Cortex of kidney (tissue), 1 donor: ENCODE results near the gene PPP6R3.
"Not testable (repeated sequence)": the region's sequence is repeated elsewhere in the genome, so short reads cannot be mapped to it uniquely, and the experiment has no call there.

Experiments
- DNase-seq: peaks from one replicate; lab custom pipeline; 2025; lab: John Stamatoyannopoulos, UW

Gene PPP6R3

GRCh38 chr11:68610452-68611116 is 150.0 kb downstream of the PPP6R3 start:
- no peak for DNase-seq

DNA sequence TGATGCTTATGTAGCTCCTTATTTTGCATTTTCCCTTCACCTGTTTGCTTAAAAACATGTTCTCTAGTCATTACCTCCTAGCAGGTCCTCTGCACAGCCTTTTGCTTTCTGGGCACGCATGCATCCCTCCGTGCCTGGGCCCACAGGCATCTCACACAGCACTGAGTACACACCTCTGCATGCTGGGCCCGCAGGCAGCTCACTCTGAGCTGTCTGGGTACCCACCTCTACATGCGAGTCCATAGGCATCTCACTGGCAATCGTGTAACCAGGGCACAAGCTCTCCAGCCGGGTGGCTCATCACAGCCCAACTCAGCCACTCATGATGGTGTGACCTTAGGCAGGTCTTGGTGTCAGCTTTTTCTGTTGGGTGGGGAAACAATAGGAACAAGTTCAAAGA is 155.1 kb downstream of the PPP6R3 start:
- no peak for DNase-seq

GRCh38 chr11:68617925-68618809 is 157.6 kb downstream of the PPP6R3 start:
- DNase-seq, result no peak

DNA sequence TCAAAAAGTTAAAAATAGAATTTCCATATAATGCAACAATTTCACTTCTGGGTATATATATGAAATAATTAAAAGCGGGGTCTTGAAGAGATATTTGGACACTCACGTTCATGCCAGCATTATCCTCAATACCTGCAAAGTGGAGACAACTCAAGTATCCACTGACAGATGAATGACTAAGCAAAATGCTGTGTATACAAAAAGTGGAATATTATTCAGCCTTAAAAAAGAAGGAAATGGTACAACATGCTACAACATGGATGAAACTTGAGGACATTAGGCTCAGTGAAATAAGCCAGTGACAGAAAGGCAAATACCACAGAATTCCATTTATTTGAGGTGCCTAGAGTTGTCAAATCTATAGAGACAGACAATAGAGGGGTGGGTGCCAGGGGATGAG is 161.3 kb downstream of the PPP6R3 start:
- DNase-seq, result no peak

GRCh38 chr11:68623706-68624105 is 163.2 kb downstream of the PPP6R3 start:
- DNase-seq, result not testable (repeated sequence)

- not testable (repeated sequence) for DNase-seq
Measured at GRCh38 chr11:68625069-68625468, 164.5 kb downstream of the PPP6R3 start.

- not testable (repeated sequence) for DNase-seq
Measured at GRCh38 chr11:68626236-68626635, 165.7 kb downstream of the PPP6R3 start.

DNA sequence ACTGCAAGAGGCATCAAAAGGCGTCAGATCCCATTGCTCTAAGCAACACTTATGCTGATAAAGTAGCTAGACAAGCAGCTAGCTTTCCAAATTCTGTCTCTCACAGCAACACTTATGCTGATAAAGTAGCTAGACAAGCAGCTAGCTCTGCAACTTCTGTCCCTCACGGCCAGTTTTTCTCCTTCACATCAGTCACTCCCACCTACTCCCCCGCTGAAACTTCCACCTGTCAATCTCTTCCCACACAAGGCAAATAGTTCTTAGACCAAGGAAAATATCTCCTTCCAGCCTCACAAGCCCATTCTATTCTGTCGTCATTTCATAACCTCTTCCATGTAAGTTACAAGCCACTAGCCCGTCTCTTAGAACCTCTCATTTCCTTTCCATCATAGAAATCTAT is 168.3 kb downstream of the PPP6R3 start:
- not testable (repeated sequence) for DNase-seq

- not testable (repeated sequence) for DNase-seq
Measured at GRCh38 chr11:68632375-68632774, 171.8 kb downstream of the PPP6R3 start.

DNA sequence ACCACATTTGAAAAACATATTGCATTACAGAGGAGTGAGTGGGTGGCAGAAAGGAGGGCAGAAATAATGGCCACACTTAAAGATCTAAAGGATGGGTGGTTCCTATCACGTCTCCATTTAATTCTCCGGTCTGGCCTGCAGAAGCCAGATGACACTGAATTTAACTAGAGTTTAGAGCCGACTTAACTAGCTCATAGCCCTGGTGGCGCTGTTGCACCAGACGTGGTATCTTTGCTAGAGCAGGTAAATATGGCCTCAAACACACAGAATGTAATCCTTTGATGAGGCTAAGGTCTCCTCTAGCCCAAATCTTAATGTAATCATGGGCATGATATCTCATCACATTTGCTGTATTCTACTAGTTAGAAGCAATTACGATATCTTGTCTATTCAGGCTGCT is 172.2 kb downstream of the PPP6R3 start:
- no peak for DNase-seq

- DNase-seq, result not testable (repeated sequence)
Measured at GRCh38 chr11:68634606-68635005, 174.1 kb downstream of the PPP6R3 start.

DNA sequence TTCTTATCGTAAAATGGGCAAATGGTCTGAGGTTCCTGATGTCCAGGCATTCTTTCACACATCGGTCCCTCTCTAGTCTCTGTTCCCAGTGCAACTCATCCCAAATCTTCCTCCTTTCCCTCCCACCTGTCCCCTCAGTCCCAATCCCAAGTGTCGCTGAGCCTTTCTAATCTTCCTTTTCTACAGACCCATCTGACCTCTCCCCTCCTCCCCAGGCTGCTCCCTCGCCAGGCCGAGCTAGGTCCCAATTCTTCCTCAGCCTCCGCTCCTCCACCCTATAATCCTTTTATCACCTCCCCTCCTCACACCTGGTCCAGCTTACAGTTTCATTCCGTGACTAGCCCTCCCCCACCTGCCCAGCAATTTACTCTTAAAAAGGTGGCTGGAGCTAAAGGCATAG is 174.6 kb downstream of the PPP6R3 start:
- DNase-seq, result not testable (repeated sequence)

- DNase-seq, result not testable (repeated sequence)
Measured at GRCh38 chr11:68635883-68636282, 175.3 kb downstream of the PPP6R3 start.

DNA sequence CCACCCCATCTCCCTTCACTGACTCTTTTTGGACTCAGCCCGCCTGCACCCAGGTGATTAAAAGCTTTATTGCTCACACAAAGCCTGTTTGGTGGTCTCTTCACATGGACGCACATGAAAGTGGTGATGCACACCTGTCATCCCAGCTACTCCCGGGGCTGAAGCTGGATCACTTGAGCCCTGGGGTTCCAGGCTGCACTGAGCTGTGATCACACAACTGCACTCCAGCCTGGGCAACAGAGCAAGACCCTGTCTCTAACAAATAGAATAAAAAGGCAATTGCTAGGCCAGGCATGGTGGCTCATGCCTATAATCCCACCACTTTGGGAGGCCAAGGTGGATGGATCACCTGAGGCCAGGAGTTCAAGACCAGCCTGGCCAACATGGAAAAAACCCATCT is 178.8 kb downstream of the PPP6R3 start:
- not testable (repeated sequence) for DNase-seq

- DNase-seq, result no peak
Measured at GRCh38 chr11:68641880-68642279, 181.3 kb downstream of the PPP6R3 start.

DNA sequence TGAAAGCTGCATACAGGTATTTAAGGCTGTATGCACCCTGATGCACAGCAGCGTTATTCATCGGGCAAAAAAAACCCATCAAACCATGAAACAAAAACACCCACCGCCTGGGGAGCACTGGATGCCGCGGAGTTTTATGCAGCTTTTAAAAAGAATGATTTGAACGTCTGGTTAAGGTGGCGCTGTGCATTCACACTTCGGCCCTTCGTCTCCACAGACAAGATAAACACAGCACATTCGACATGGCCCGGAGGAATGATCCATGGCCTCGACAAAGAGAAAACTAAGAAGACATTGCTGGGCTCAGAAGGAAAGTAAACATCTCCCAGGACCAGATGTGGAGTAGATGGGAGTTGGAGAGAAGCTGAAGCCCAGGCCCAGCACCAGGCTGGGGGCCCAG is 183.0 kb downstream of the PPP6R3 start:
- DNase-seq, result no peak

DNA sequence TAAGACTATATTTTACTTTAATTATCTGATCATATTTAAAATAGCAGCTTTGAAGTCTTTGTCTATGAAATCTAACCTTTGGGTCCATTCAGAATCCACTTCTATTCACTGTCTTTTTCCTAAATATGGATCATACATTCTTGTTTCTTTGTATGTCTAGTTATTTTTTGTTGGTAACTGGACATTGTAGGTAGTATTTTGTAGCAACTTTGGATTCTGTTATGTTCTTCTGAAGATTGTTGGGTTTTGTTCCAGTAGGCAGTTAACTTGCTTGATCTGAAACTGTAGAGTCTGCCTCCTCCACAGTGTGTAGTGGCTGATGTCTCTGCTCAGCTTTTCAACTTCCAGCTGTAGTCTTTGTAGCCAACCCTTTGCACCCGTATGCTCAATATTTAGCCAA is 186.3 kb downstream of the PPP6R3 start:
- no peak for DNase-seq

DNA sequence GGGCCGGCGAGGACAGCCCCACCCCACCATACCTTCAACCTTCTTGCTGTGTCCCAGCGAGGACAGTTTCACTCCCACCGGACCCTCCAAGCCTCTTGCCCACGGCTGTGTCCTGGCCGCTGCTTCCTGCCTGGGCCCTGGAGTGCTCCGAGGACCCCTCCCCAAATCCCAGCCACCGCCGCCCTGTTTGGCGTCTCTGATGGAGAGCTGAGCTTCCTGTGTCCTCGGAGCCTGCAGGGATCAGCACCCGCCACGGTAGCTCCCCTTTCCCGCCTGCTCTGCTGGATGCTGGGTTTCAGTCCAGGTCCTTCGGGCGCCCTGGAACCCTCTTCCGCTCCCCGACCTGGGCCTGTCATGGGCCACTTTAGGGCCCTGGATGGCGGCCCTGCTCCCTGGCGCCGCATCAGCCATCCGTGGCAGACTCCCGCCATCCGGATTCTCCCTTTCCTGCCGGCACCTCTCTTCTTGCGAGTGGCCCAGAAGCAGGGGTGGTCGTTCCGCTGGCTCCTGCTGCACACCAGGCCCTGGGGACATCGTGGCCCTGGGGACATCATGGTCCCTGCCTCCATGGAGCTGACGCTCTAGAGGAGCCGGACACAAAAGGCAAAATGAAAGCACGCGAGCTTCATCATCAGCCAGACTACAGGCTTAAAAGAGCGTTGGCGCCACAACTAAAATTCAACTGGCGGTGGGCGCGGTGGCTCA is 189.5 kb downstream of the PPP6R3 start:
- DNase-seq, result no peak

DNA sequence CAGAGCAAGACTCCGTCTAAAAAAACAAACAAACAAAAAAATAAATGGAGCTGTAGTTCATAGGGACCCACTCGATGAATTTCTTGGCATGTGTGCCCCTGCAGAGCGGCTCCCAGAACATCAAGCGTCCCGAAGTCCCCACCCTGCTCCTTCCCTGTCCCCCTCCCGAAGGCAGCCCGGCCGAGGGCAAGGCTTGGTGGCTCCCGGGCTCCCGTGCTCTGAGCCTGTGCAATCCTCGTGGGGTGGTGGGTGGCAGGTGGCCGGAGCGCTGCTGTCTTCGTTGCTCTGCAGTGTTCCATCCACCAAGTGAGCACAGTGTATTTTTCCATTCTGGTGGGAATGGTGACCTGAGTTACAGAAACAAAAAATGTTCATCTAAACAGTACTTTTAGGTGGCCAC is 190.2 kb downstream of the PPP6R3 start:
- DNase-seq, result no peak

- DNase-seq, result no peak
Measured at GRCh38 chr11:68651208-68651984, 190.8 kb downstream of the PPP6R3 start.

GRCh38 chr11:68651985-68652682 is 191.6 kb downstream of the PPP6R3 start:
- DNase-seq, result no peak
